Tibial nerve (tissue), 4 donors: ENCODE data around the gene IL1RN. TPM values are rescaled to one million over a fixed set of nuclear protein-coding genes. Genes with fewer than 3 reads are reported as not detected.

Source experiments
- DNase-seq, 2 donors: peaks; one replicate each; pipeline ENCODE4 v3.0.0-alpha.2; 2019; ENCODE audit warnings: low spot score in 2 of 2
- H3K27ac ChIP-seq, 4 donors: fragments of 200-600 bp; sonication (generic) in 3 of 4; one replicate each; pipeline ENCODE4 v1.5.1; 2017 to 2019; ENCODE audit warnings: mild to moderate bottlenecking in 1 of 4
- H3K27me3 ChIP-seq, 2 donors: fragments of 200-600 bp; sonication (generic) in 1 of 2; one replicate each; pipeline versions ENCODE4 v1.5.1 to v1.6.0; 2017 to 2019
- H3K36me3 ChIP-seq, 3 donors: fragments of 200-600 bp; sonication (generic); one replicate each; pipeline ENCODE4 v1.5.1; 2018 to 2019
- H3K4me1 ChIP-seq, 4 donors: fragments of 200-600 bp; sonication (generic) in 3 of 4; one replicate each; pipeline ENCODE4 v1.5.1; 2017 to 2019
- H3K4me3 ChIP-seq, 4 donors: fragments of 200-600 bp; sonication (generic) in 3 of 4; one replicate each; pipeline ENCODE4 v1.5.1; 2017 to 2019; ENCODE audit warnings: mild to moderate bottlenecking in 1 of 4, moderate library complexity in 1 of 4
- H3K9me3 ChIP-seq, 4 donors: fragments of 200-600 bp; sonication (generic) in 3 of 4; one replicate each; pipeline ENCODE4 v1.5.1; 2017 to 2019
- EP300 ChIP-seq, 2 donors: sonication (generic); formaldehyde crosslinking; IDR thresholded peaks; one replicate each; pipeline ENCODE4 v1.6.1; 2017; ENCODE audit warnings: antibody characterized with exemption in 2 of 2, mild to moderate bottlenecking in 1 of 2
- POLR2A ChIP-seq, 2 donors: fragments of 450-650 bp; IDR thresholded peaks; one replicate each; pipeline ENCODE4 v1.6.1; 2017; ENCODE audit warnings: antibody characterized with exemption in 2 of 2, mild to moderate bottlenecking in 2 of 2, moderate library complexity in 2 of 2
- WGBS, 2 donors: methylation state at CpG; one replicate each; pipeline ENCODE4 v1.1.5; 2018; 5-methylcytosine and 5-hydroxymethylcytosine counted together
- total RNA-seq, 4 donors: library from RNA; depleted of rRNA; stranded (reverse); fragments of >200 nt; gene quantifications; one replicate each; pipeline ENCODE4 v1.1.0, GENCODE V29; 2016
- TF ChIP-seq, protein P1 (sequence below), 5 experiments: fragments of 200-600 bp in 3 of 5; fragments of 450-650 bp in 2 of 5; sonication (generic) in 3 of 5; IDR thresholded peaks; one replicate each; pipeline ENCODE4 v1.5.1; 2016 to 2019; ENCODE audit warnings: antibody characterized with exemption in 5 of 5, mild to moderate bottlenecking in 3 of 5, moderate library complexity in 2 of 5

Gene IL1RN
- total RNA-seq, 4 donors from 2014 or later: 0.59 TPM; not detected in 3

- TF ChIP-seq EP300 (IDR thresholded peaks at IDR 0.05) (no peak), POLR2A (IDR thresholded peaks at IDR 0.05) (no peak)
- TF ChIP-seq, protein P1, sequence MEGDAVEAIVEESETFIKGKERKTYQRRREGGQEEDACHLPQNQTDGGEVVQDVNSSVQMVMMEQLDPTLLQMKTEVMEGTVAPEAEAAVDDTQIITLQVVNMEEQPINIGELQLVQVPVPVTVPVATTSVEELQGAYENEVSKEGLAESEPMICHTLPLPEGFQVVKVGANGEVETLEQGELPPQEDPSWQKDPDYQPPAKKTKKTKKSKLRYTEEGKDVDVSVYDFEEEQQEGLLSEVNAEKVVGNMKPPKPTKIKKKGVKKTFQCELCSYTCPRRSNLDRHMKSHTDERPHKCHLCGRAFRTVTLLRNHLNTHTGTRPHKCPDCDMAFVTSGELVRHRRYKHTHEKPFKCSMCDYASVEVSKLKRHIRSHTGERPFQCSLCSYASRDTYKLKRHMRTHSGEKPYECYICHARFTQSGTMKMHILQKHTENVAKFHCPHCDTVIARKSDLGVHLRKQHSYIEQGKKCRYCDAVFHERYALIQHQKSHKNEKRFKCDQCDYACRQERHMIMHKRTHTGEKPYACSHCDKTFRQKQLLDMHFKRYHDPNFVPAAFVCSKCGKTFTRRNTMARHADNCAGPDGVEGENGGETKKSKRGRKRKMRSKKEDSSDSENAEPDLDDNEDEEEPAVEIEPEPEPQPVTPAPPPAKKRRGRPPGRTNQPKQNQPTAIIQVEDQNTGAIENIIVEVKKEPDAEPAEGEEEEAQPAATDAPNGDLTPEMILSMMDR (IDR thresholded peaks at IDR 0.05): no peak
- Histone ChIP-seq H3K9me3 (no peaks in the 10 kb centered on the region), H3K27me3 (no peaks in the 10 kb centered on the region), H3K4me3 (no peak overlapping the region), H3K36me3 (no peaks in the 10 kb centered on the region), H3K4me1 (no peaks in the 10 kb centered on the region), H3K27ac (no peak overlapping the region)
- WGBS, 2 donors: 75 to 79% methylated on average over 3 of the region's 3 CpGs
- DNase-seq: no peak
Measured at GRCh38 chr2:113123726-113124125, 3.7 kb upstream of the IL1RN start.

- Histone ChIP-seq H3K9me3 (no peaks in the 10 kb centered on the region), H3K4me1 (no peaks in the 10 kb centered on the region), H3K27me3 (no peaks in the 10 kb centered on the region), H3K27ac (no peak overlapping the region), H3K4me3 (no peak overlapping the region), H3K36me3 (no peaks in the 10 kb centered on the region)
- TF ChIP-seq EP300 (IDR thresholded peaks at IDR 0.05): no peak
- TF ChIP-seq POLR2A (IDR thresholded peaks at IDR 0.05): no peak
- TF ChIP-seq, protein P1 (IDR thresholded peaks at IDR 0.05): no peak
- 47 to 56% methylated on average over 12 of the region's 12 CpGs for WGBS, 2 donors
- no peak for DNase-seq
Measured at GRCh38 chr2:113124181-113124961, 3.0 kb upstream of the IL1RN start.

DNA sequence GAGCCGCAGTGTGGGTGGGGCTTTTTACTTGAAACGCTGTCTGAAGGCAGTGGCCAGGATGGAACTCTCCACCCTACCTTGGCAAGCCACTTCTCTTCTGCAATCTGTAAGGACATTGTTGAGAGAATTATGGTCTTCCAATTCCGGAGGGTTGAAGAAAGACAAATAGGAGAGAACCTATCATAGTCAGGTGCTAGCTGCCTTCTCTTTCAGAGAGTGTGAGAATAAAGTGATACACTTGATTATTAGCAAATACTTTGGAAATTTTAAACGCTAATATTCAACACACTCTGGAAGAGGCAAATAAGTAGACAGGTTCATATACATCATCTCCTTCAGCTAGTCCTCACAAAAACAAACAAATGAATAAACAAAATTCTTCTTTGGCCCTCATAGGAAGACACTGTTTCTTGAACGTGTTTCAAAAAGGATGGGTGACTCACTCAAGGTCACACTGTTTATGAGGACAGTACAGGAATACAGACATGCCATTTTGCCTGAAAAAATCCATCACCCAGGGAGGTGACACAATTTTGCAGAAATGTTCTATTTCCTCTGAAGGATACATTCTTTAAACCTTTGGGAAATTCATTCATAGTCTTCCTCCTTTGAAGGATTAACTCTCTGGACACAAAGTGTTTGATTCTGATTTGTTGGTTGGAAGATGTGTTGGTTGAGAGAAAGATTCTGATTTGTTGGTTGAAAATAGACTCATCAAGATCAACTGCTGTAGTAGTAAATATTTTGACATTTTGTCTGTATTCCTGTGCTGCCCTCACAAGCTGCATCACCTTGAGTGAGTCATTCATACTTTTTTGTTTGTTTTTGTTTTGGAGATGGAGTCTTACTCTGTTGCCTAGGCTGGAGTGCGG lies 2.2 kb upstream of the IL1RN start:
- DNase-seq: no peak
- WGBS, 2 donors: 65 to 70% methylated on average over 6 of the region's 6 CpGs
- H3K27me3 ChIP-seq: no peaks in the 10 kb centered on the region
- H3K4me1 ChIP-seq: no peaks in the 10 kb centered on the region
- no peak overlapping the region for H3K27ac ChIP-seq
- no peak overlapping the region for H3K4me3 ChIP-seq
- H3K36me3 ChIP-seq: no peaks in the 10 kb centered on the region
- no peaks in the 10 kb centered on the region for H3K9me3 ChIP-seq
- TF ChIP-seq, protein P1 (IDR thresholded peaks at IDR 0.05): no peak
- TF ChIP-seq POLR2A (IDR thresholded peaks at IDR 0.05) (no peak), EP300 (IDR thresholded peaks at IDR 0.05) (no peak)

DNA sequence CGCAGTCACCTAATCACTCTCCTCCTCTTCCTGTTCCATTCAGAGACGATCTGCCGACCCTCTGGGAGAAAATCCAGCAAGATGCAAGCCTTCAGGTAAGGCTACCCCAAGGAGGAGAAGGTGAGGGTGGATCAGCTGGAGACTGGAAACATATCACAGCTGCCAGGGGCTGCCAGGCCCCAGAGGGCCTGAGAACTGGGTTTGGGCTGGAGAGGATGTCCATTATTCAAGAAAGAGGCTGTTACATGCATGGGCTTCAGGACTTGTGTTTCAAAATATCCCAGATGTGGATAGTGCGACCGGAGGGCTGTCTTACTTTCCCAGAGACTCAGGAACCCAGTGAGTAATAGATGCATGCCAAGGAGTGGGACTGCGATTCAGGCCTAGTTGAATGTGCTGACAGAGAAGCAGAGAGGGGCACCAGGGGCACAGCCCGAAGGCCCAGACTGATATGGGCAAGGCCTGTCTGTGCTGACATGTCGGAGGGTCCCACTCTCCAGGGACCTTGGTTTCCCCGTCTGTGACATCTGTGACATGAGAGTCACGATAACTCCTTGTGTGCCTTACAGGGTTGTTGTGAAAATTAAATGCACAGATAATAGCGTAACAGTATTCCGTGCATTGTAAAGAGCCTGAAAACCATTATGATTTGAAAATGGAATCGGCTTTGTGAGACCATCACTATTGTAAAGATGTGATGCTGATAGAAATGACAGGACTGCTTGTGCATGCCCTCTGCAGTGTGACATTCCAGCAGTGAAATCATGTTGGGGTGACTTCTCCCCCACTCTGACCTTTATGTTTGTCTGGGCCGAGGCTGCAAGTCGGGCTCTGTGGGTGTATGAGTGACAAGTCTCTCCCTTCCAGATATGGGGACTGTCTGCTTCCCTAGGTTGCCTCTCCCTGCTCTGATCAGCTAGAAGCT lies 510 bp downstream of the IL1RN start:
- no peak for TF ChIP-seq EP300 (IDR thresholded peaks at IDR 0.05)
- TF ChIP-seq, protein P1 (IDR thresholded peaks at IDR 0.05): no peak
- TF ChIP-seq POLR2A (IDR thresholded peaks at IDR 0.05): no peak
- Histone ChIP-seq H3K36me3 (no peaks in the 10 kb centered on the region), H3K9me3 (no peaks in the 10 kb centered on the region), H3K4me3 (no peak overlapping the region), H3K27ac (no peak overlapping the region), H3K27me3 (no peaks in the 10 kb centered on the region), H3K4me1 (no peaks in the 10 kb centered on the region)
- 67 to 69% methylated on average over 15 of the region's 15 CpGs for WGBS, 2 donors
- DNase-seq: no peak
